Astrocyte of the spinal cord (primary cell): ENCODE data around the gene SLC38A11.

Source experiments
- DNase-seq: peaks from one replicate; pipeline ENCODE4 v3.0.0; 2011; ENCODE audit warnings: low read depth, low spot score
- H3K4me3 ChIP-seq: 2 replicates; pipeline ENCODE4 v1.5.1; 2011; ENCODE audit warnings: low read depth, mild to moderate bottlenecking, low read length, moderate library complexity
- CTCF ChIP-seq: IDR thresholded peaks from 2 replicates; pipeline ENCODE4 v1.5.1; 2012; ENCODE audit warnings: low read depth, mild to moderate bottlenecking, low read length, inconsistent platforms
- in situ Hi-C: cut with HindIII; loops from 2 replicates; pipeline ENCODE4 v1.10.0; 2017; ENCODE audit warnings: low sequenced_read_pairs

Gene SLC38A11

GRCh38 chr2:164974221-164974620, 18.9 kb upstream of the SLC38A11 start:
- H3K4me3 ChIP-seq, result no peak overlapping the region
- DNase-seq, result no peak
- no peak for TF ChIP-seq CTCF
- in situ Hi-C loops, result no loop called here

- in situ Hi-C loops, result no loop called here
Measured at GRCh38 chr2:164972216-164972615, 16.9 kb upstream of the SLC38A11 start.

GRCh38 chr2:164969909-164970690, 14.8 kb upstream of the SLC38A11 start:
- in situ Hi-C loops, result no loop called here
- DNase-seq, result no peak
- TF ChIP-seq CTCF, result no peak
- no peak overlapping the region for H3K4me3 ChIP-seq

More at GRCh38 chr2:164972216-164972615, 16.9 kb upstream of the SLC38A11 start:
- no peak for DNase-seq
- TF ChIP-seq CTCF, result no peak
- no peak overlapping the region for H3K4me3 ChIP-seq

DNA sequence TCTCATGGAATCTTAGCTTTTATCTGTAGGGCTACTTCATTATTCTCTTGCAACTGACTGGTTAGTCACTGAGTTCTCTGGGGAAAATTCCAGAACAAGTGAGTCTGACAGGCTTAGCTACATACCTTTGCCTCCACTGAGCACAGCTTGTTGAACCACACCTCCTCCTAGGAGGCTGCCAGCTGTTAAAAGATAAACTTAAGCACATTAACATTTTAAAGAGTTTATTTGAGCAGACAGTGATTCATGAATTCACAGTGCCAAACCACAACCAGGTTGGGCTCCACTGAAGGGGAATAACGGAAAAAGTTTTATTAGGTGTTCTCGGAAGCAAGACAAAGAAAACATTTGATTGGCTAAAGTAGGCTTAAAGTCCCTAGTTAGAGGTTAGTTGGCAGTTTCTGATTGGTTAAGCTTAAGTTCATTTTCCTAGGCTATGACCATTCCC, 12.5 kb upstream of the SLC38A11 start:
- in situ Hi-C loops, result no loop called here

DNA sequence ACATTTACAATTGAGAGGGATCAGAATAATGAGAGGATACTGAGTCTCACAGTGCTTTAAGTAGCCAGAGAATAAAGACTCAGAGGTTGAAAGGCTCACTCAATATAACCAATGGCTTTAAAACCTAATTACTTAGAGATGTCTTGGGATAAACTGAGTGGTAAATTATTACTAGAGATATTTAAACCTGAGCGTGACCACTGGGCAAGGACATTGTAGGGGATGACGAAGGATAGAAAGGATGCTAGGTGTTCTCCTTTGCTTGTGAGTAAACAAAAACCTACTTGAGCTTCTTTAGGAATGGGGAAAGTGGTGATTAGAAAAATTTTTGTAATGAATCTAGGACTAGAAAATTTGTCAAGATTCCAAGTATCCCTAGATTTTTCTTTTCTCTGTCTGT, 12.0 kb upstream of the SLC38A11 start:
- TF ChIP-seq CTCF, result no peak
- DNase-seq, result no peak
- H3K4me3 ChIP-seq, result no peak overlapping the region
- in situ Hi-C loops, result no loop called here

More for the DNA sequence above, 12.5 kb upstream of the SLC38A11 start:
- DNase-seq, result peak; percentile 97
- TF ChIP-seq CTCF, result no peak
- no peak overlapping the region for H3K4me3 ChIP-seq

GRCh38 chr2:164964700-164965099, 9.4 kb upstream of the SLC38A11 start:
- in situ Hi-C loops, result no loop called here
- H3K4me3 ChIP-seq, result no peak overlapping the region
- DNase-seq, result no peak
- TF ChIP-seq CTCF, result no peak
